ENCODE measurements around the gene DIDO1. TPM values are rescaled to one million over a fixed set of nuclear protein-coding genes. Genes with fewer than 3 reads are reported as not detected.
A peak's percentile ranks its signal among the peaks of the same experiment; 100 is the strongest.

The DIDO1 gene
- total and polyA plus RNA-seq, 2 donors (not counting 1 experiment from before 2014, with no cell fraction given): 25.9 to 33.2 TPM

GRCh38 chr20:62940875-62941274 lies 14.6 kb upstream of the DIDO1 start:
- peaks cover 9% of the 10 kb centered on the region for H3K36me3 ChIP-seq (ENCODE audit: control insufficient read depth, insufficient read depth, low read length)
- H3K4me1 ChIP-seq (ENCODE audit: control insufficient read depth, extremely low read depth, insufficient read depth, low read length): peaks cover 4% of the 10 kb centered on the region
- H2AFZ ChIP-seq (ENCODE audit: low read length): no peak overlapping the region
- H3K27me3 ChIP-seq (ENCODE audit: control insufficient read depth, insufficient read depth, low read length): no peaks in the 10 kb centered on the region
- no peak overlapping the region for H3K27ac ChIP-seq (ENCODE audit: insufficient read depth, low read length)
- no peaks in the 10 kb centered on the region for H4K20me1 ChIP-seq (ENCODE audit: control insufficient read depth, extremely low read depth, insufficient read depth, low read length)
- no peak overlapping the region for H3K4me3 ChIP-seq (replicated peaks in 1 of 4; ENCODE audit: control extremely low read depth in 1 of 4, insufficient read depth in 1 of 4, low read depth in 3 of 4, low read length in 4 of 4)
- H3K9me3 ChIP-seq (ENCODE audit: control insufficient read depth, insufficient read depth, low read depth, low read length): no peaks in the 10 kb centered on the region
- no peak for DNase-seq (ENCODE audit: low read depth in 2 of 2)
- H3K9ac ChIP-seq (ENCODE audit: insufficient read depth, low read length): no peak overlapping the region
- TF ChIP-seq EZH2 (IDR thresholded peaks at IDR 0.05; ENCODE audit: low read length, missing control alignments): no peak
- TF ChIP-seq CTCF (conservative IDR thresholded peaks at IDR 0.05 in 1 of 2, IDR thresholded peaks at IDR 0.05 in 1 of 2; ENCODE audit: low read depth in 1 of 2, low read length in 2 of 2): no peak
- no peak overlapping the region for H3K4me2 ChIP-seq (ENCODE audit: extremely low read depth, insufficient read depth, low read length)
- peaks cover 63% of the 10 kb centered on the region for H3K79me2 ChIP-seq (ENCODE audit: control insufficient read depth, insufficient read depth, low read length)

- Histone ChIP-seq H3K9me3 (ENCODE audit: control insufficient read depth, insufficient read depth, low read depth, low read length) (no peaks in the 10 kb centered on the region), H3K4me2 (ENCODE audit: extremely low read depth, insufficient read depth, low read length) (peak within 1 kb of the TSS; percentile 67), H3K4me1 (ENCODE audit: control insufficient read depth, extremely low read depth, insufficient read depth, low read length) (peaks cover 4% of the 10 kb centered on the region), H4K20me1 (ENCODE audit: control insufficient read depth, extremely low read depth, insufficient read depth, low read length) (no peaks in the 10 kb centered on the region), H3K27me3 (ENCODE audit: control insufficient read depth, insufficient read depth, low read length) (no peaks in the 10 kb centered on the region), H3K27ac (ENCODE audit: insufficient read depth, low read length) (peak within 1 kb of the TSS; percentile 98), H3K4me3 (replicated peaks in 1 of 4; ENCODE audit: control extremely low read depth in 1 of 4, insufficient read depth in 1 of 4, low read depth in 3 of 4, low read length in 4 of 4) (peak within 1 kb of the TSS; percentile 96 to 98 (median 96)), H3K79me2 (ENCODE audit: control insufficient read depth, insufficient read depth, low read length) (peaks cover 86% of the 10 kb centered on the region), H2AFZ (ENCODE audit: low read length) (peak within 1 kb of the TSS; percentile 40), H3K36me3 (ENCODE audit: control insufficient read depth, insufficient read depth, low read length) (peaks cover 4% of the 10 kb centered on the region), H3K9ac (ENCODE audit: insufficient read depth, low read length) (peak within 1 kb of the TSS; percentile 93)
- DNase-seq (ENCODE audit: low read depth in 2 of 2): peak; percentile 46 to 49
- TF ChIP-seq EZH2 (IDR thresholded peaks at IDR 0.05; ENCODE audit: low read length, missing control alignments) (no peak), CTCF (conservative IDR thresholded peaks at IDR 0.05 in 1 of 2, IDR thresholded peaks at IDR 0.05 in 1 of 2; ENCODE audit: low read depth in 1 of 2, low read length in 2 of 2) (no peak)
These were observed 12.0 kb upstream of the DIDO1 start, which contains the start of gene GID8 for GRCh38 chr20:62938105-62938888. TSS of gene GID8 (plus strand) at chr20:62938147. CDS start at chr20:62941503, 3,356 bp downstream.

GRCh38 chr20:62937268-62938104 lies 11.2 kb upstream of the DIDO1 start:
- Histone ChIP-seq H3K27me3 (ENCODE audit: control insufficient read depth, insufficient read depth, low read length) (no peaks in the 10 kb centered on the region), H3K79me2 (ENCODE audit: control insufficient read depth, insufficient read depth, low read length) (peaks cover 91% of the 10 kb centered on the region), H3K4me3 (replicated peaks in 1 of 4; ENCODE audit: control extremely low read depth in 1 of 4, insufficient read depth in 1 of 4, low read depth in 3 of 4, low read length in 4 of 4) (peak overlapping the region; percentile 96 to 98 (median 96)), H3K36me3 (ENCODE audit: control insufficient read depth, insufficient read depth, low read length) (peaks cover 4% of the 10 kb centered on the region), H3K4me2 (ENCODE audit: extremely low read depth, insufficient read depth, low read length) (peak overlapping the region; percentile 67), H3K9me3 (ENCODE audit: control insufficient read depth, insufficient read depth, low read depth, low read length) (no peaks in the 10 kb centered on the region), H3K9ac (ENCODE audit: insufficient read depth, low read length) (peak overlapping the region; percentile 93), H2AFZ (ENCODE audit: low read length) (peak overlapping the region; percentile 40), H3K27ac (ENCODE audit: insufficient read depth, low read length) (peak overlapping the region; percentile 98), H3K4me1 (ENCODE audit: control insufficient read depth, extremely low read depth, insufficient read depth, low read length) (peaks cover 4% of the 10 kb centered on the region), H4K20me1 (ENCODE audit: control insufficient read depth, extremely low read depth, insufficient read depth, low read length) (no peaks in the 10 kb centered on the region)
- DNase-seq (ENCODE audit: low read depth in 2 of 2): peak; percentile 95 to 96
- TF ChIP-seq CTCF (conservative IDR thresholded peaks at IDR 0.05 in 1 of 2, IDR thresholded peaks at IDR 0.05 in 1 of 2; ENCODE audit: low read depth in 1 of 2, low read length in 2 of 2) (no peak), EZH2 (IDR thresholded peaks at IDR 0.05; ENCODE audit: low read length, missing control alignments) (no peak)
